Omental fat pad (tissue), 4 donors: Measurements from ENCODE around the gene FBH1. TPM values are rescaled to one million over a fixed set of nuclear protein-coding genes. Genes with fewer than 3 reads are reported as not detected.
A peak's percentile ranks its signal among the peaks of the same experiment; 100 is the strongest.

ENCODE experiments used
- ATAC-seq: fragments of 150-250 bp; one replicate; pipeline ENCODE4 v1.9.1; 2016; ENCODE audit warnings: mild to moderate bottlenecking, moderate library complexity; ENCODE audit not compliant: low FRiP score
- DNase-seq: peaks from one replicate; pipeline ENCODE4 v3.0.0-alpha.2; 2019; ENCODE audit warnings: low spot score
- CTCF ChIP-seq, 3 donors: fragments of 450-650 bp; IDR thresholded peaks; one replicate each; pipeline ENCODE4 v1.5.1; 2016 to 2017; ENCODE audit warnings: antibody characterized with exemption in 3 of 3, mild to moderate bottlenecking in 3 of 3, moderate library complexity in 2 of 3
- total RNA-seq, 4 donors: library from RNA; depleted of rRNA; stranded (reverse); fragments of >200 nt; gene quantifications; one replicate each; pipeline ENCODE4 v1.1.0, GENCODE V29; 2016

FBH1 gene
- total RNA-seq, 4 donors from 2014 or later = 79.2 to 129 (median 81.4) TPM

- TF ChIP-seq CTCF (IDR thresholded peaks at IDR 0.05) = no peak
- ATAC-seq (no peak), DNase-seq (no peak)
Measured at GRCh38 chr10:5952731-5953385, 62.8 kb downstream of the FBH1 start.

GRCh38 chr10:5953676-5954075, 63.6 kb downstream of the FBH1 start:
- DNase-seq (no peak), ATAC-seq (no peak)
- TF ChIP-seq CTCF (IDR thresholded peaks at IDR 0.05) = no peak

- DNase-seq (no peak), ATAC-seq (no peak)
- no peak for TF ChIP-seq CTCF (IDR thresholded peaks at IDR 0.05)
Measured at GRCh38 chr10:5956146-5956936, 66.3 kb downstream of the FBH1 start.

- ATAC-seq = no peak
Measured at GRCh38 chr10:5958077-5958476, 68.0 kb downstream of the FBH1 start.

GRCh38 chr10:5958675-5959074, 68.6 kb downstream of the FBH1 start:
- no peak for ATAC-seq
- DNase-seq = no peak
- no peak for TF ChIP-seq CTCF (IDR thresholded peaks at IDR 0.05)

More at GRCh38 chr10:5958077-5958476, 68.0 kb downstream of the FBH1 start:
- DNase-seq = no peak
- no peak for TF ChIP-seq CTCF (IDR thresholded peaks at IDR 0.05)

- ATAC-seq (no peak), DNase-seq (peak; percentile 16)
- no peak for TF ChIP-seq CTCF (IDR thresholded peaks at IDR 0.05)
Measured at GRCh38 chr10:5959142-5959541, 69.1 kb downstream of the FBH1 start.
